NCI-H446 (cell line): ENCODE measurements around the gene CPPED1.
A peak's percentile ranks its signal among the peaks of the same experiment; 100 is the strongest.

Experiments
- DNase-seq, 2 experiments: peaks; one replicate each; lab custom pipeline; 2025; lab: John Stamatoyannopoulos, UW

Gene CPPED1

GRCh38 chr16:12681653-12682052, 122.0 kb downstream of the CPPED1 start:
- no peak for DNase-seq

DNA sequence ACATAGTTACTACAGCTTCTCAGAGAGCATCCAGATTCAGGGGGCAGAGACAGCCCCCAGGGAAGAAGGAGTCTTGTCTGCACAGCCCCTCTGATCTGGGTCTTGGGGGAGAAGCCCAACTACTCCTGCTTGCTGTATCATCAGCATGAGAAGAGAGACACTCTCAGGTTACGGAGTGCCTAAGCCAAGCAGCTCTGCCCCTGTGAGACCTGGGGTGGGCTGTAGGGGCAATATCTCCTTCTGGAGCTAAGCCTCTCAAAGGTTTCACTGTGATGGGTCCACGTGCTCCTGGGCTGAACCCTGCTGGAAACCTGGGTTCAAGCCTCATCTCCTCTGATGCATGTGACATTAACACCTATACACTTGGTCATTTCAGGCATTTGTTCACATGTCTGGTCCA, 123.2 kb downstream of the CPPED1 start:
- DNase-seq: no peak

GRCh38 chr16:12679660-12680272, 123.9 kb downstream of the CPPED1 start:
- no peak for DNase-seq

DNA sequence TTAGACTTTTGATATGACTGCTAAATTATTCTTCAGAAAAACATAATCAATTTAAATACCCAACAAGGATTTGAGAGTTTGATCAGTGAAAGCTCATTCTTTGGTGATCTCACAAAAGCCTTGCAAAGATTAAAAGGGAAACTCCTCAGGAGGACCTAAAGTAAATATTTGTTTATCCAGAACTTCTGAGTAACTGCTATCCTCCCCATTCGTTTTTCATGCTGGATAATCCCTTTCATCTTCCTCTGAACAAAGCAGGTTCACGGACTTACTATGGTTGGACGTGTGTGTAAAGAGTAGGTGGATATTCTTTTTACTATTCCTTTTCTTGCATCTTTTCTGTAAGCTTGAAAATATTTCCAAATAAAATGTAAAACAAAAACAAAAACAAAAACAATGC, 124.7 kb downstream of the CPPED1 start:
- DNase-seq: no peak

DNA sequence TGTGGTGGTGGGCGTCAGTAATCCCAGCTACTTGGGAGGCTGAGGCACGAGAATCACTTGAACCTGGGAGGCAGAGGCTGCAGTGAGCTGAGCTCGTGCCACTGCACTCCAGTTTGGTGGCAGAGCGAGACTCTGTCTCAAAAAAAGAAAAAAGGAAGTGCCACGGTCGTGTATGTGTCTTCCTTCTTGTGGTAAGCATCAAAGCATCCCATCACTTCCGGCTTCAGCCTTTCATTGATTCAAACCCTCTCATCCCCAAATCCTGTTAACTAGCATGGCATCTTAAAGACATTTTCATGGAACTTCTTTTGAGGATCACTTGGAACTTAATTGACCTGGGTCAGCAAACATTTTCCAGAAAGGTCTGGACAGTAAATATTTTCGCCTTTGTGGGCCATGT, 126.2 kb downstream of the CPPED1 start:
- no peak for DNase-seq

DNA sequence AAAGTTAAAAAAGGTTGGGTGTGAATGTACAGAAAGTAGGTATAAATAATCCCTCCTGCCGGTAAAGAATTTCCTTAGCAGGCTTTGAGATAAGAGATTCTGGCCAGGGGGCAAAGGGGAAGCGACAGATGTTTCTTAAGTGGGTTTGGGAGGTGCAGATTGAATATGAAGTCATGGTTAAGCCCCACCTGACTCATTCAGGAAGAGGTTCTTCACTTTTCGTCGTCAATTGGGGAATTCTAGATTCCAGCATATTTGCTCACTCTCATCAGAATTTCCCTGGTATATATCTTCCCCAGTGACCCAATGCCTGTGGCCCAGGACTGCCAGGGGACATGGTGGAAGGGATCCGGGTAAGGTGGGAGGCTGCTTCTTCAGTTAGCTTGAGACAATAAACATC, 127.8 kb downstream of the CPPED1 start:
- no peak for DNase-seq

GRCh38 chr16:12675046-12675445, 128.6 kb downstream of the CPPED1 start:
- no peak for DNase-seq

- no peak for DNase-seq
Measured at GRCh38 chr16:12674524-12674923, 129.2 kb downstream of the CPPED1 start.

- no peak for DNase-seq
Measured at GRCh38 chr16:12674071-12674470, 129.6 kb downstream of the CPPED1 start.

DNA sequence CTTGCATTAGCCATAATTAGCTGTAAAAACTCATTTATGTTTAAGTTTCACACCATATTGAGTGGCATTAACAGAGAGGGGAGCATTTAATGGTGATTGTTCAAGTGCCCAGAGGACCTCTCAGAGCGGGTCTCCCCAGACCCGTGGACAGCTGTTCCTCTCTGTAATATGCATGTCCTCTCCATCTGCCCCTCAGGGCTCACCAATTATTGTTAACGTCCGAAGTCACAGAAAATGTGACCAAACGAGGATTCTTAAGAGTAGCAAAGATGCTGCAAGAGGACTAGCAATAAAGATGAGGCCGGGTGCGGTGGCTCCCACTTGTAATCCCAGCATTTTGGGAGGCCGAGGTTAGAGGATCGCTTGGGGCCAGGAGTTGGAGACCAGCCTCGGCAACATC, 130.2 kb downstream of the CPPED1 start:
- DNase-seq: no peak

DNA sequence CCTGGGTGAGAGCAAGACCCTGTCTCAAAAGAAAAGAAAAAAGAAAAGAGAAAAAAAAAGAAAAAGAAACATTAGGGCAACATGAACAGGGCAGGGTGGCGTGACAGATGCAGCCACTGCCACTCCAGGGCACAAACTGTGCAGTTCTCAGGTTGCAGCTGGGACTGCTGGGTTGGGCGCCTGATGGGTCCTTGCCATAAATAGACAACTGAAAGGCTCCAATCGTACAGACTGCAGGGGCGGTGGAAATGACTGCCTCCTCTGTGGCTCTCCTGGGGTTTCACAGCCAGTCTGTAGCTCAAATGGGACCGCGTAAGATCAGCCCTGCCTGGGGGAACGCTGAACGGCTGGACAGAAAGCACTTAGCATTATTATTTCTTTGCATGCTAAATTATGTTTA, 130.7 kb downstream of the CPPED1 start:
- DNase-seq: no peak

- DNase-seq: no peak
Measured at GRCh38 chr16:12669908-12670307, 133.8 kb downstream of the CPPED1 start.

DNA sequence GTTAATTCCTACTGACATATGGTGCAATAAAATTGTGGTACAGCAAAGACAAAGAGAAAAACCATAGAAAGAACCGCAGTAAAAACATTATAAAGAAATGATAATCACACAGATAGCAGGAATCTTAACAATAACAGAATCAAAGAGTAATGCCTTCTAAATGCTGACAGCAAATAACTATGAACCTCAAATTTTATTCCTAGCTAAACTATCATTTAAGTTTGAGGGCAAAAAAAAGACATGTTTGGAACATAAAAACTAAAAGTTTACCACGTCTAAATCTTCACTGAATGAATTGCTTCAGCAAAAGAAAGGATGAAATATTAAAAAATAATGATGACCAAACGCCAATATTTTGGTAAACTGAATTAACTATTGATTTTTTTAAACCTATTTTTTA, 135.8 kb downstream of the CPPED1 start:
- DNase-seq: no peak

DNA sequence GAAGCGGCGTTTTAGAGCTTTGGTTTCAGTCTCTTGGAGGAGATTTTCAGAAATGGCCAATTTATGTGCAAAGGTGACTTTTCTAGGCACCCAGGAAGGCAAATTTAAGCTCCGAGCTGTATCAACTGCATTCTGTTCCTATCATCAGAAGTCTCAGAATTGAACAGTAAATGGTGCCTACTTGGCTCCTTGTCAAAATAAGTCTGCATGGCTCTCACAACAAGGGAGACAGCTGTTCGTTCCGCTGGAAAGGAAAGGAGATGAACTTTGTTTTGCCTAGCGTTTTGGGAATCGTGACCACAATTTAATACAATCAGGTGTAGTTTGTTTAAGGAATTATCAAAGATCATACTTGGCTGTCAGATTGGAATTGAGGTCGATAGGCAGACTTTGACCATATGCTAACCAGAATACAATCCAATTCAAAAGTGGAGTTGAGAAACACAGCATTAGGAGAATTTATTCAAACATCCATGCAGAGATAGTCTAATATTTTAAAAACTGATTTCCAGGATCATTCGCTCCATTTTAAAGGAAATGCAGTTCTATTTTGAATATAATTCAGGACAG, 139.4 kb downstream of the CPPED1 start:
- DNase-seq: peak in 1 of 2 experiments; percentile 8

- no peak for DNase-seq
Measured at GRCh38 chr16:12661656-12662172, 142.0 kb downstream of the CPPED1 start.

- no peak for DNase-seq
Measured at GRCh38 chr16:12659871-12660270, 143.8 kb downstream of the CPPED1 start.

- no peak for DNase-seq
Measured at GRCh38 chr16:12658506-12658905, 145.2 kb downstream of the CPPED1 start.

- no peak for DNase-seq
Measured at GRCh38 chr16:12655537-12655936, 148.2 kb downstream of the CPPED1 start.

DNA sequence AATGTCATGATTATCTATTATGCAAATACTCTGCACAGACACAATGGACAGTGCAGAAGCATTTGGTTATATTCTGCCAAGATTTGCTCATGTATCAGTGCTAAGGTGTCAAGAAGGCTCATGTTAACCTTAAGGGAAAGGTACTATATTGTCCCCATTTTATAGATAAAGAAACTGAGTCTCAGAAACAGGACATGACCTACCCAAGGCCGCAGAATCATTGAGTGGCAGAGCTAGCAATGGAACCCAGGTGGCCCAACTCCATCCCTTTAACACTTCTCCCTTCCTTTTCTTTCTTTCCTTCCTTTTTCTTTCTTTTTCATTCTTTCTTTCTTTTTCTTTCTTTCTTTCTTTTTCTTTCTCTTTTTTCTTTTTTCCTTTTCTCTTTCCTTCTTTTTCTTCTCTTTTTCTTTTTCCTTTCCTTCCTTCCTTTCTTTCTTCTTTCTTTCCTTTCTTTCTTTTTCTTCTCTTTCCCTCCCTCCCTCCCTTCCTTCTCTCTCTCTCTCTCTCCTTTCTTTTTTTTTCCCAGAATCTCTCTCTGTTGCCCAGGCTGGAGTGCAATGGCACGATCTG, 149.8 kb downstream of the CPPED1 start:
- no peak for DNase-seq

GRCh38 chr16:12652924-12653323, 150.8 kb downstream of the CPPED1 start:
- no peak for DNase-seq

DNA sequence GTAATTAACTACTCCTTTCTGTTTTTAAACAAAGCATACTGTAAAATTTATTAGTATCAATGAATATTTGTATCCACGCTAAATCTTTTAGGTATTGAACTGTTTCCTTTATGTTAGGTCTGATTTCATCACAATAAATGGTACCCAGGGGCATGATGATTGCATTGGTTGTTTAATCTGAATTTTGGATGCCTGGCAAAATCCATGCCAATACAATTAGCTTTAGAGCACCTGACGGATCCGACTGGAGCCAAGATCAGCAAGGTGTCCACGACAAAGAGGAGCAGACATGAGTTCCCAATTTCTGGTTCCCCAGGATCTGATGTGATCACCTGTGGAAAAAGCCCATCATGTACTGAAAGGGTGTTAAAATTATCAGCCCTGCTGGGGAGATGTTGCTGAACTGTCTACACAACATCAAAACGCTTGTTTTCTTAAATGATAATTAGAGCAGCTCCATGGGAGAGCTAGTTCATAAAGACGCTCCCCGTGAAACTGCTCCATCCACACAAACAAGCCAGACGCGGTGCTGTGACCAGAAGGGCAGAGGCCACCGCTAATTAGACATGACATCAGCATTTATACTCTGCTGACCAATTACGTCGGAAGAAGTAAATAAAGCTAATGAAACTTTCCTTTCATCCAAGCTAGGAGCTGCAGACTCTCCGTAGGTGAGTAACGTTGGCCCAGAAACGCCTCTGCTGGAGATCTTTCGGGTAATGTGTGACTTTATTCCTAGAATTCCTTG, 151.7 kb downstream of the CPPED1 start:
- no peak for DNase-seq

GRCh38 chr16:12649356-12649755, 154.3 kb downstream of the CPPED1 start:
- DNase-seq: no peak
